ENCODE measurements around the gene GET4. TPM values are rescaled to one million over a fixed set of nuclear protein-coding genes. Genes with fewer than 3 reads are reported as not detected.

GET4 gene
- total RNA-seq, 1 experiment from 2014 or later: 130 TPM

DNA sequence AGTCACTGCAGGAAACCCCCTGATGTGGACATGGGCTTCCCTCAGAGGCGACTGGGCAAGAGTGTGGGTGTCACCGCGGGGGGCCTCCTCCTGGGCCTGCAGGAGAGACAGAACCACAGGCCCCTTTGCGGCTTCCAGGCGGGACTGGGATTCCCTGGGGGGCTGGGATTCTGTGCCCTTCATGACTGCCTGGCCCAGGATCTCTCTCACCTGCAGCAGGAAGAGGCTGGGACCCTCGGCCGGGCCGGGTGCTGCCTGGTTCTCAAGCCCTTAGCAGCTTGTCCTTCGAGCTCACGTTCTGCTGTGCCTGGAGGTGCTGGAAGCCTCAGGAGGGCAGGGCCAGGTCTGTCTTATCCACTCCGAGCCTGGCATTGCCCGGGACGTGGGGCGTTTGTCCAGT, 32.3 kb upstream of the GET4 start:
- Histone ChIP-seq H3K27me3 (replicated peaks; ENCODE audit: control insufficient read depth, insufficient read depth, low read length) (no peaks in the 10 kb centered on the region), H3K4me3 (ENCODE audit: low read depth, low read length) (no peak overlapping the region), H3K4me1 (no peaks in the 10 kb centered on the region), H3K9me3 (no peaks in the 10 kb centered on the region), H3K36me3 (ENCODE audit: control insufficient read depth, insufficient read depth, low read length) (peaks cover 3% of the 10 kb centered on the region; the same call in 1 of the 2 replicates)
- ChIA-PET POLR2A (no interaction called here), CTCF (no interaction called here)
- H3K4me1 Mint-ChIP-seq (ENCODE audit: low read depth, unreplicated experiment): no peaks in the 10 kb centered on the region
- no peak overlapping the region for H3K27ac Mint-ChIP-seq (ENCODE audit: unreplicated experiment)
- BruUV-seq (replicated peaks): no TSS peak
- intact Hi-C loops (cut with micrococcal nuclease; ENCODE audit: unreplicated experiment): no loop called here
- no peaks in the 10 kb centered on the region for H3K9me3 Mint-ChIP-seq (ENCODE audit: unreplicated experiment)
- H3K27me3 Mint-ChIP-seq (ENCODE audit: insufficient read depth, unreplicated experiment): no peaks in the 10 kb centered on the region
- H3K4me3 Mint-ChIP-seq (ENCODE audit: unreplicated experiment): no peak overlapping the region
- no peak for DNase-seq
- TF ChIP-seq, protein P1, sequence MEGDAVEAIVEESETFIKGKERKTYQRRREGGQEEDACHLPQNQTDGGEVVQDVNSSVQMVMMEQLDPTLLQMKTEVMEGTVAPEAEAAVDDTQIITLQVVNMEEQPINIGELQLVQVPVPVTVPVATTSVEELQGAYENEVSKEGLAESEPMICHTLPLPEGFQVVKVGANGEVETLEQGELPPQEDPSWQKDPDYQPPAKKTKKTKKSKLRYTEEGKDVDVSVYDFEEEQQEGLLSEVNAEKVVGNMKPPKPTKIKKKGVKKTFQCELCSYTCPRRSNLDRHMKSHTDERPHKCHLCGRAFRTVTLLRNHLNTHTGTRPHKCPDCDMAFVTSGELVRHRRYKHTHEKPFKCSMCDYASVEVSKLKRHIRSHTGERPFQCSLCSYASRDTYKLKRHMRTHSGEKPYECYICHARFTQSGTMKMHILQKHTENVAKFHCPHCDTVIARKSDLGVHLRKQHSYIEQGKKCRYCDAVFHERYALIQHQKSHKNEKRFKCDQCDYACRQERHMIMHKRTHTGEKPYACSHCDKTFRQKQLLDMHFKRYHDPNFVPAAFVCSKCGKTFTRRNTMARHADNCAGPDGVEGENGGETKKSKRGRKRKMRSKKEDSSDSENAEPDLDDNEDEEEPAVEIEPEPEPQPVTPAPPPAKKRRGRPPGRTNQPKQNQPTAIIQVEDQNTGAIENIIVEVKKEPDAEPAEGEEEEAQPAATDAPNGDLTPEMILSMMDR (IDR thresholded peaks at IDR 0.05; ENCODE audit: insufficient read depth in 1 of 2, low read depth in 1 of 2, low read length in 1 of 2, severe bottlenecking in 1 of 2, unreplicated experiment in 1 of 2): no peak
- peaks cover 86% of the 10 kb centered on the region for H3K36me3 Mint-ChIP-seq (ENCODE audit: insufficient read depth, unreplicated experiment)

DNA sequence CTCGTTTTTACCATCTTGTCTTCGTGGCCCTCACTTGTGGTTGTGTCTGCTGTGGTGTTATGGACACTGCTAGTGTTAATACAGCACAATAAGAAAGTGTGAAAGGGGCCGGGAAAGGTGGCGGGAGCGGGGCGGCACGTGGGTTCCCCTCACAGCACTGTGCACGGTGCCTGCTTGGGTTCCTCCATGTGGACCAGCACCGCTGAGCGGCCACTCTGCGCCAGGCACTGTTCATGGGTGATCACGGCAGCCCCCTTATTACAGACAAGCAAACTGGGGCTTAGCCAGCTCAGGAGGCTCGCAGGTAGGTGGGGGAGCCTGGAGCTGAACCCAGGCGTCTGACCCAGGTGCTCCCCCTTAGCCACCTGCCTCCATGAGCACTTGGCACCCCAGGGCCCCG, 31.8 kb upstream of the GET4 start:
- no peaks in the 10 kb centered on the region for H3K9me3 Mint-ChIP-seq (ENCODE audit: unreplicated experiment)
- Histone ChIP-seq H3K4me3 (ENCODE audit: low read depth, low read length) (no peak overlapping the region), H3K27me3 (replicated peaks; ENCODE audit: control insufficient read depth, insufficient read depth, low read length) (no peaks in the 10 kb centered on the region), H3K36me3 (ENCODE audit: control insufficient read depth, insufficient read depth, low read length) (peaks cover 4% of the 10 kb centered on the region; the same call in 1 of the 2 replicates), H3K4me1 (no peaks in the 10 kb centered on the region), H3K9me3 (no peaks in the 10 kb centered on the region)
- H3K27me3 Mint-ChIP-seq (ENCODE audit: insufficient read depth, unreplicated experiment): no peaks in the 10 kb centered on the region
- H3K27ac Mint-ChIP-seq (ENCODE audit: unreplicated experiment): no peak overlapping the region
- CTCF ChIA-PET: no interaction called here
- TF ChIP-seq, protein P1 (IDR thresholded peaks at IDR 0.05; ENCODE audit: insufficient read depth in 1 of 2, low read depth in 1 of 2, low read length in 1 of 2, severe bottlenecking in 1 of 2, unreplicated experiment in 1 of 2): no peak
- H3K4me3 Mint-ChIP-seq (ENCODE audit: unreplicated experiment): no peak overlapping the region
- intact Hi-C loops (cut with micrococcal nuclease; ENCODE audit: unreplicated experiment): no loop called here
- no peak for DNase-seq
- H3K36me3 Mint-ChIP-seq (ENCODE audit: insufficient read depth, unreplicated experiment): peaks cover 86% of the 10 kb centered on the region
- no TSS peak for BruUV-seq (replicated peaks)
- POLR2A ChIA-PET: no interaction called here
- H3K4me1 Mint-ChIP-seq (ENCODE audit: low read depth, unreplicated experiment): no peaks in the 10 kb centered on the region

DNA sequence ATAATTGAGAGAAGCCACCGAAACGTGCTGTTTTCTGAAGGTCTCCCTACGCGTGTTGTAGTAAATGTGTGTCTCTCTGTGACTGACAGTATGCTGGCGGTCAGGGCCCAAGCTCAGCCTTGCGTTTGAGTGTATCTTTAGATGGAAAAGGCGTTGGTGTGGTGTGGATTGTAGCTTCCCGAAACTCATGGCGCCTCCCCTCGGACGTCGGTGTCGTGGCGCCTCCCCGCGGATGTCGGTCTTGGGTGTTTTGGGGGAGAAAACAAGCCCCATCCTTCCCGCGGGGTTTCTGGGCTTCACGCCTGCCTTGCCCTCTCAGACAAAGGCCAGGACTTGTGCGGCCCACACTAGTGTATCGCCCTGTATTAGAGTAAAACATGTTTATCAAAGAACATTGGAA, 31.3 kb upstream of the GET4 start:
- H3K4me3 Mint-ChIP-seq (ENCODE audit: unreplicated experiment): no peak overlapping the region
- TF ChIP-seq, protein P1 (IDR thresholded peaks at IDR 0.05; ENCODE audit: insufficient read depth in 1 of 2, low read depth in 1 of 2, low read length in 1 of 2, severe bottlenecking in 1 of 2, unreplicated experiment in 1 of 2): no peak
- no peaks in the 10 kb centered on the region for H3K4me1 ChIP-seq
- no peaks in the 10 kb centered on the region for H3K4me1 Mint-ChIP-seq (ENCODE audit: low read depth, unreplicated experiment)
- intact Hi-C loops (cut with micrococcal nuclease; ENCODE audit: unreplicated experiment): no loop called here
- ChIA-PET CTCF (no interaction called here), POLR2A (interaction anchor here (0.7 kb wide), 1 partner anchor 696 kb away, joined by 4 read pairs; no protein-coding TSS in a partner anchor)
- H3K36me3 ChIP-seq (ENCODE audit: control insufficient read depth, insufficient read depth, low read length): peaks cover 4% of the 10 kb centered on the region
- BruUV-seq (replicated peaks): no TSS peak
- no peak overlapping the region for H3K27ac Mint-ChIP-seq (ENCODE audit: unreplicated experiment)
- H3K9me3 Mint-ChIP-seq (ENCODE audit: unreplicated experiment): no peaks in the 10 kb centered on the region
- H3K9me3 ChIP-seq: no peaks in the 10 kb centered on the region
- no peak for DNase-seq
- no peak overlapping the region for H3K4me3 ChIP-seq (ENCODE audit: low read depth, low read length)
- no peaks in the 10 kb centered on the region for H3K27me3 Mint-ChIP-seq (ENCODE audit: insufficient read depth, unreplicated experiment)
- peaks cover 86% of the 10 kb centered on the region for H3K36me3 Mint-ChIP-seq (ENCODE audit: insufficient read depth, unreplicated experiment)
- H3K27me3 ChIP-seq (replicated peaks; ENCODE audit: control insufficient read depth, insufficient read depth, low read length): no peaks in the 10 kb centered on the region
